ENCODE results near the gene CRYGD.

The CRYGD gene

GRCh38 chr2:208077276-208077675 lies 47.0 kb downstream of the CRYGD start:
- no peak for DNase-seq

GRCh38 chr2:208074610-208075356 lies 49.5 kb downstream of the CRYGD start:
- no peak for DNase-seq

- DNase-seq, result peak in 3 of 4 experiments; percentile 2 to 28 (median 23)
Measured at GRCh38 chr2:208072250-208072892, 52.0 kb downstream of the CRYGD start.
